Activated naive CD4-positive, alpha-beta T cell (primary cell): ENCODE data around the gene RASSF5.
"Not testable (repeated sequence)": the region's sequence is repeated elsewhere in the genome, so short reads cannot be mapped to it uniquely, and the experiment has no call there.

ENCODE experiments used
- DNase-seq, 4 experiments: peaks; one replicate each; lab custom pipeline; 2025; lab: John Stamatoyannopoulos, UW

RASSF5 gene

GRCh38 chr1:206569556-206569955 is 62.2 kb downstream of the RASSF5 start:
- no peak for DNase-seq

GRCh38 chr1:206570529-206570928 is 63.2 kb downstream of the RASSF5 start:
- no peak for DNase-seq

- no peak for DNase-seq
Measured at GRCh38 chr1:206572835-206573234, 65.5 kb downstream of the RASSF5 start.

DNA sequence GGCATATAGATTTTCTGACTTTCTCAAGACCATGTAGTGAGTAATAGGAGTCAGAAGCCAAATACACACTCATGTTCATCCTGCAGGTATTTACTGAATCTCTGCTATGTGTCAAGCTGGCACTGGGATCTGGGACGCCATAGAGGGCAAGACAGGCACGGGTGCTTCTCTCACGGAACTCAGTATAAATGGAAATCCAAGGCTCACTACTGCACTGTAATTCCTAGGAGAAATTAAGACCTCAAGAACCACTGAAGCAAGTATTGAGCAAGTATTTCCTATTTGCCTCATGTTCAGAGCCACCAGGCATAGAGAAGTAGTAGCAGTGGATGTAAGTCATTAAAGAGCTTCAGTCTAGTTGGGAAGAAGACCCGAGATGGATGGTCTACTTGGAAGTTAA is 66.0 kb downstream of the RASSF5 start:
- DNase-seq: no peak

DNA sequence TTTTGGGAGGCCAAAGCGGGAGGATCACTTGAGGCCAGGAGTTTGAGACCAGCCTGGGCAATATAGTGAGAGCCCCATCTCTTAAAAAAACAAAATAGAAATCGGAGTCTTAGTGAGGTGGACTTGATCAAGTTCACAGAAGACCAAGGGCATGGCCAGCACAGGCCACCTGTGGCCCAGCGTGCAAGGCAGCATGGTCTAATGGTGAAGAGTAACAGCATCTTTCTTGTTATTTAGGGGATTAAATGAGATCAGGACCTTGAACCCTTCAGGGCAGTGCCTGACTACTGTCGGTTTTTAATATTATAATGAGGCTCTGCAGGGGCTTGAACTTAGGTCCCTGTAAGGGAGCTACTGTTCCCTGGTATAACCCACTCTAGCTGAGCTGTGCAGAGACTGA is 66.4 kb downstream of the RASSF5 start:
- DNase-seq: no peak

GRCh38 chr1:206575165-206575893 is 68.0 kb downstream of the RASSF5 start:
- no peak for DNase-seq

DNA sequence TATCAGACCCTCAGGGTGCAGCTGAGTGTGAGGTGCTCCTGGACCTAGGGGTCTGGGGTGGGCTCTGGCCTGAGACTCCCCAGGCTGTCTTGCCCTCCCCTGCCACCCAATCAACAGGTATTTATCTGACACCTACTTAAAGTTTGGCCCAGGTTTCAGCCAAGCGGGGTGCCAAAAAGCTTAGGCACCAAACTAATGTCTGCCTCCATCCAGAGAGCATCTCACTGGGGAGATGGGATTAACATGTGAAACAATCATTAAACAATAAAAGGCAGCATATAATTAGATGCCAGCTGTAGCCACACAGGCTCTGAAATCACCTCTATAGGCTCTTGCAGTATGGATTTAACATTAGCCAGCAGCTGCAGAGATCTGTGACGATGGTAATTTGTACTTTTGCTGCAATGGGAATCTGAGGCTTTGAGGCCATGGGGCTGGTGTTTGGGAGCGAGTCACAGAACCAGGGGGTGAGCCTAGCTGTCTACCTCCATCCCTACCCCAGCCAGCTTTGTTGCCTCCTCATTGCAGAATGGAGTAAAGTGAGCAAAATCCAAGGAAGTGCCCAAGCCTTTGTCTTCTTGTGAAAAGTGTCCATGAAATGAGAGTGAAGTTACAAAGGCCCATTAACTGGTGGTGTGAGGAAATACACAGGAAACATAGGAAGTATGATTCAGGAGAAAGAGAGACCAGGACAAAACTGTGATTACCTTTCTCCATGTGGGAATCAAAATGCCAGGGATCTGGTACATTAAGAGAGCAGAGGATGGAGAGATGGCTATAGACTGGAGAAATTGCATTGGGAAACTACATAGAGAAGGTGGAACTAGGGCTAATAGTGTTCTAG is 68.8 kb downstream of the RASSF5 start:
- DNase-seq: no peak

GRCh38 chr1:206577626-206578025 is 70.3 kb downstream of the RASSF5 start:
- DNase-seq: no peak

DNA sequence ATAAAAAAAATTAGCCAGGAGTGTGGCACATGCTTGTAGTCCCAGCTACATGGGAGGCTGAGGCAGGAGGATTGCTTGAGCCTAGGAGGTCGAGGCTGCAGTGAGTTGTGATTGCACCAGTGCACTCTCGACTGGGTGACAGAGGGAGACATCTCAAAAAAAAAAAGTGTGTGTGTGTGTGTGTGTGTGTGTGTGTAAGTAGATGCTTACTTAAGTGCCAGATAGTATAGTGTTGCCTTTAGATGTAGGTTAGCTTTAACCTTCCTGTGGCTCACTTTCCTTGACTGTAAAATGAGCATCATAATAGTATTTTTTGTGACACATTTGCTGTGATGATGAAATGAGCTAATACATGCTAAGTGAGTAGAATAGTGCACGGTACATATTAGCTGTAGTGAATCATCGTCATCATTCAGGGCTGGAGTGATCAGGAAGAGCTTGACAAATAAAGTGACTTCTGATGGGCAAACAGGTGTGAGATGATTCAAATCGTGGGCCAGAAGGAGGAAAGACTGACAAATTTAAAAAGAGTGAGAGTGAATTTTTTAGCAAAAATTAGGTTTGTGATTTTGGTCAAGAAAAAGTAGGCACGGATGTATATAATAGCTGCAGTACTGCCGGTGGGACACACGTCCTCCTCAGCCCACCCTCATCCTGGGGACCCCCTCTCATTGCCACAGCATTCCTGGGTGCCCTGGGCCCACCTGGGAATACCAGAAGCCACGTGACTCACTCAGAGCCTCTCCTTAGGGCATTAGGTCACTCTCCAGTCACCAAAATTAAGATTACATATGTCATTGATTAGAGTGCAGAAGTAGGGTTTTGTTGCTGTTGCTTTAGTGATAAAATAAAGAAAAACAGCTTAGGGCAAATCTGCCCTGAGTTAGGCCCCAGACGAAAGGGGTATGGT is 71.0 kb downstream of the RASSF5 start:
- DNase-seq: no peak

DNA sequence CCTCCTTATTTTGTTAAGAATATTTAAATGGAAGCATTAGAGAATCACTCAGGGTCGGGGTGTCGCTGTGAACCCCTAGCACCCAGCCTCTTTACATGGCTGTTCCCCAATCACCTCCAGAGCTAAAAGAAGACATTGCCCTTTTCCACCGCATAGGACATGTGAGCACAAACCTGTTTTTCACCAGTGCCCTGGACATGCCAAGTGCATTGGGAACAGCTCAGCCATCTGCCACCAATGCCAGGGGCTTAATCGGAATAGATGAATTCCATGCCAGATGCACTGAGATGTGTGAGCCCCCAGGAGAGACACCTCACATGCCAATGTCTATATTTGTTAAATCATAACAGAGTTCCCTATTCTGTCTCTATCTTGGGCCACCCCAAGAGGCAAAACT is 71.6 kb downstream of the RASSF5 start:
- no peak for DNase-seq

- peak; percentile 32 to 64 (median 42) for DNase-seq
Measured at GRCh38 chr1:206579747-206580437, 72.6 kb downstream of the RASSF5 start.

- DNase-seq: no peak
Measured at GRCh38 chr1:206580438-206581113, 73.2 kb downstream of the RASSF5 start.

DNA sequence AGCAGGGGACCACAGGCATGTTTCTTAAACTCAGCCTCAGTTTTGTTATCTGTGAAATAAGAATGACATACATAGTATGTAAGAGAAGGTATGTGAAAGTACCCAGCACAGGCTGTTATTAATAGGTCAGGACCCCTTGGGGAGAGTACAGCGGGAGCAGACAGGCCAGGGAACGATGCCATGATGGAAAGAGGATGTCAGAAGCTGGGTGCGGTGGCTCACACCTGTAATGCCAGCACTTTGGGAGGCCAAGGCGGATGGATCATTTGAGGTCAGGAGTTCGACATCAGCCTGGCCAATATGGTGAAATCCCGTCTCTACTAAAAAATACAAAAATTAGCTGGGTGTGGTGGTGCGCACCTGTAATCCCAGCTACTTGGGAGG is 73.8 kb downstream of the RASSF5 start:
- DNase-seq: not testable (repeated sequence)

GRCh38 chr1:206581571-206581981 is 74.2 kb downstream of the RASSF5 start:
- peak in 2 of 4 experiments; percentile 28 for DNase-seq

GRCh38 chr1:206582537-206582936 is 75.2 kb downstream of the RASSF5 start:
- DNase-seq: no peak

GRCh38 chr1:206582971-206583706 is 75.8 kb downstream of the RASSF5 start:
- no peak for DNase-seq

DNA sequence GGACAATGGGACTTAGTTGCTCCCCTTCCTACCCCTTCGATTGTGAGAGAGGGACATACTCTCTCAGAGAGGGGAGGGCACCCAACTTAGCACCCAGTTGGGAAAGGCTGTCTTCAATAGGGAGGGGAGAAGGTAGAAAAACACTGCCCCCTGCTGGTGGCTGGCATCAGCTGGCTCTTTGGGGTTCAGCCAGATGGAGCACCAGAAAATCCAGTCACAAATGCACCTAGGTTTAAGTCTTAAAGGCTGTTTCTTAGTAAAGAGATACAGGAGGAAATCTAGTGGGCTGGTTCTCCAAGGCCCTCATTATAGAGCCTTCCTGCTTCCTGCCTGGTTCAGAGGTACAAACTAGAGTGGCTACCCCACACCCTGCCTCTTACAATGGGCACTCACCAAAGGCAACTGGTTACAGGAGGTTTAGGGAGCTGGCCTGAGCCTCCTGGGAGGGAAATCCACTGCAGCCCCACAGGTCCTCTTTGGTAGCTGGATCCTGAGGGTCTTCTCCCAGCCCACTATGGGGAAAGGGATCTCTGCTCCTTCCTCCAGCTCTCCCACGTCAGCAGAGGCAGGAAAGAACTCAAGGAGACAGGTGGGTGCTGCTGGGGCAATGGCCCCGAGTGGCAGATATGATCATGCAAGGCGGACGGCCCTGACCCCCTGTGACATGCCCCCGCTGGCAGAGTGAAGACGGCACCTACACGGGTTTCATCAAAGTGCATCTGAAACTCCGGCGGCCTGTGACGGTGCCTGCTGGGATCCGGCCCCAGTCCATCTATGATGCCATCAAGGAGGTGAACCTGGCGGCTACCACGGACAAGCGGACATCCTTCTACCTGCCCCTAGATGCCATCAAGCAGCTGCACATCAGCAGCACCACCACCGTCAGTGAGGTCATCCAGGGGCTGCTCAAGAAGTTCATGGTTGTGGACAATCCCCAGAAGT is 76.6 kb downstream of the RASSF5 start:
- DNase-seq: peak; percentile 63 to 80 (median 77)

DNA sequence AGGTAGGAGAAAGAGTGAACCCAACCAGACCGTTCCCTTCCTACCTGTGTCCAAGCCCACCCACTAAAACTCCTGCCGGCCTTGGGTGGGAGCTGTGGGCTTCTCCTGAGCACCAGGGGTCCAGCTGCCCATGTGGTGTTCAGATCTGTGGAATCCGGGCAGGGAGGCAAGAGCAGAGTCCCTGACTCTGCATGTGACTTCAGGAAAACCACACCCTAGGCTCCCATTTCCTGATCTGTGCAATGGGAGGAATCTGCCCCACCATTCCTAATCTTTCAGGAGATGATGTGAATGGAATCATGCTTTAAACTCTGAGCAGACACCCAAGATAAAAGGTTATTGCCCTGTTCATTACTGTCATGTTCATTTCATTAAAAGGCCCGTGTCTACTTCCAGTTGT is 77.4 kb downstream of the RASSF5 start:
- DNase-seq: no peak
